AG04450 (cell line): Measurements from ENCODE around the gene ZNF503. TPM values are rescaled to one million over a fixed set of nuclear protein-coding genes. Genes with fewer than 3 reads are reported as not detected.

Experiments used
- CTCF ChIA-PET: fragments of 300-600, 350-600 bp; formaldehyde crosslinking; extraction: SDS; loops from one replicate; lab custom pipeline; 2022; ENCODE audit warnings: antibody characterized with exemption, inconsistent platforms; lab: Charles Lee
- POLR2A ChIA-PET: fragments of 350-600 bp; formaldehyde crosslinking; extraction: SDS; loops from one replicate; lab custom pipeline; 2021; ENCODE audit warnings: antibody characterized with exemption, inconsistent platforms; lab: Yijun Ruan, JAX
- DNase-seq: peaks from one replicate; pipeline ENCODE4 v3.0.0-alpha.2; 2011; ENCODE audit warnings: low read depth, low spot score
- H3K27ac ChIP-seq: one replicate; pipeline ENCODE4 v1.5.1; 2012; ENCODE audit warnings: low read depth, low read length, control low read depth
- H3K27me3 ChIP-seq: one replicate; pipeline ENCODE4 v1.6.0; 2012; ENCODE audit warnings: low read length; ENCODE audit not compliant: control insufficient read depth, insufficient read depth
- H3K4me3 ChIP-seq: 2 replicates; pipeline ENCODE4 v1.5.1; 2011; ENCODE audit warnings: mild to moderate bottlenecking, low read depth, low read length, control low read depth
- H3K9me3 ChIP-seq: 2 replicates; pipeline ENCODE4 v1.5.1; 2012; ENCODE audit warnings: low read length; ENCODE audit not compliant: control insufficient read depth, insufficient read depth
- polyA plus RNA-seq: library from polyadenylated mRNA; depleted of rRNA; stranded (reverse); fragments of >200 nt; gene quantifications from 2 replicates; pipeline ENCODE4 v1.2.3, GENCODE V29; 2011
- TF ChIP-seq, protein P1 (sequence below): IDR thresholded peaks from 2 replicates; pipeline ENCODE4 v1.5.1; 2011; ENCODE audit warnings: low read depth, low read length, control low read depth, inconsistent platforms

Gene ZNF503
- polyA plus RNA-seq, 1 experiment = 2.5 TPM

DNA sequence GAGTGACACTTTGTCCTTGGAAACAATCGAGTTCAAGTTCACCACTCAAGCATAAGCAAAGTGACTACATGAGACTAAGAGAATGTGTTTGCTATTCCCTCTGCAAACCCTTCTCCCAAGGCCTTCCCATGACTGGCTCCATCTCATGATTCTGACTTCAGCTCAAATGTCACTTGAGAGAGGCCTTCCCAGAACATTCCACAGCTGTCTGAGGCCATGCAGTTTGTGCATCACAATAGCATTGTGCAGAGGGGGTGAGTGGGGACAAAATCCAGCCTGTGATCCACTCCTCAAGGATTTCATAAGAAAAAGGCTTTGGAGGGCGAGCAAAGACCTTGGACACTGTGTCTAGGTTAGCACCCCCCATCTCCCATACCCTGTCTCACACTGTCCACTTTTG is 23.0 kb upstream of the ZNF503 start:
- Histone ChIP-seq H3K9me3 (no peaks in the 10 kb centered on the region), H3K27ac (no peak overlapping the region), H3K4me3 (no peak overlapping the region), H3K27me3 (peaks cover 8% of the 10 kb centered on the region)
- no peak for DNase-seq
- TF ChIP-seq, protein P1, sequence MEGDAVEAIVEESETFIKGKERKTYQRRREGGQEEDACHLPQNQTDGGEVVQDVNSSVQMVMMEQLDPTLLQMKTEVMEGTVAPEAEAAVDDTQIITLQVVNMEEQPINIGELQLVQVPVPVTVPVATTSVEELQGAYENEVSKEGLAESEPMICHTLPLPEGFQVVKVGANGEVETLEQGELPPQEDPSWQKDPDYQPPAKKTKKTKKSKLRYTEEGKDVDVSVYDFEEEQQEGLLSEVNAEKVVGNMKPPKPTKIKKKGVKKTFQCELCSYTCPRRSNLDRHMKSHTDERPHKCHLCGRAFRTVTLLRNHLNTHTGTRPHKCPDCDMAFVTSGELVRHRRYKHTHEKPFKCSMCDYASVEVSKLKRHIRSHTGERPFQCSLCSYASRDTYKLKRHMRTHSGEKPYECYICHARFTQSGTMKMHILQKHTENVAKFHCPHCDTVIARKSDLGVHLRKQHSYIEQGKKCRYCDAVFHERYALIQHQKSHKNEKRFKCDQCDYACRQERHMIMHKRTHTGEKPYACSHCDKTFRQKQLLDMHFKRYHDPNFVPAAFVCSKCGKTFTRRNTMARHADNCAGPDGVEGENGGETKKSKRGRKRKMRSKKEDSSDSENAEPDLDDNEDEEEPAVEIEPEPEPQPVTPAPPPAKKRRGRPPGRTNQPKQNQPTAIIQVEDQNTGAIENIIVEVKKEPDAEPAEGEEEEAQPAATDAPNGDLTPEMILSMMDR = no peak
- ChIA-PET CTCF (interaction anchor here (0.7 kb wide), 1 partner anchor 612 kb away, joined by 3 read pairs; no protein-coding TSS in a partner anchor), POLR2A (no interaction called here)

DNA sequence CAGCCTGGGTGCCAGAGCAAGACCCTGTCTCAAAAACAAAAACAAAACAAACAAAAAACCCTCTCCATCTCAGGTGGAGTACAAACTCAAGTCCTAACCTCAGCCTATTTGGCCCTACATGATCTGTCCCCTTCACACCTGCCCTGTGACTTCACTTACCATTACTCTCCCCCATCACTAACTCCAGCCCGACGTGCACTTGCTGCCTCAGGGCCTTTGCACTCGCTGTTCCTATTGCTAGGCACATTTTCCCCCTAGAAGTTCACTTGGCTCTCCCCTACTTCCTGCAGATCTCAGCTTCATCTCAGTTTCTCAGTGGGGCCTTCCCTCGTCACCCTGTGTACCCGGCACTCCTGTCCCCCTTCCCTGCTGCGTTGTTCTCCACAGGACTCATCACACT is 21.3 kb upstream of the ZNF503 start:
- DNase-seq = no peak
- CTCF ChIA-PET = no interaction called here
- peaks cover 6% of the 10 kb centered on the region for H3K27me3 ChIP-seq
- H3K4me3 ChIP-seq = no peak overlapping the region
- H3K9me3 ChIP-seq = no peaks in the 10 kb centered on the region
- TF ChIP-seq, protein P1 = no peak
- POLR2A ChIA-PET = no interaction called here
- no peak overlapping the region for H3K27ac ChIP-seq

DNA sequence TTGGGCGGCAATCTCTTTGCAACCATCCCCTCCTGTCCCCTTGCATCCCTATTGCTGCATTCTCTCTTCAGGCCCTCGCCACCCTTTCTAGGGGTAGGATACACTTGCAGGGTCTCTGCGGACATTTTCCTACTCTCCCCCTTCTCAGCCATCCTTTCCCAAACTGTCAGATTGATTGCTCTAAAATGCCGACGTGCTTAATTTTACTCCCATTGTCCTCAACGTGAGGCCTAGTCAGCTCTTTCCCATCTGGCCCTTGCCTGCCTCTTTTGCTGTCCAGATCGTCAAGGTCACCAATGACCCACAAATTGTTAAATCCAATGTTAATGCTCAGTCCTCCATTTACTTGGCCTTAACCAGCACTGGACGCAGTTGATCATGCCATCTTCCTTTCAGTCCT is 17.1 kb upstream of the ZNF503 start:
- no peak overlapping the region for H3K27ac ChIP-seq
- CTCF ChIA-PET = no interaction called here
- POLR2A ChIA-PET = no interaction called here

DNA sequence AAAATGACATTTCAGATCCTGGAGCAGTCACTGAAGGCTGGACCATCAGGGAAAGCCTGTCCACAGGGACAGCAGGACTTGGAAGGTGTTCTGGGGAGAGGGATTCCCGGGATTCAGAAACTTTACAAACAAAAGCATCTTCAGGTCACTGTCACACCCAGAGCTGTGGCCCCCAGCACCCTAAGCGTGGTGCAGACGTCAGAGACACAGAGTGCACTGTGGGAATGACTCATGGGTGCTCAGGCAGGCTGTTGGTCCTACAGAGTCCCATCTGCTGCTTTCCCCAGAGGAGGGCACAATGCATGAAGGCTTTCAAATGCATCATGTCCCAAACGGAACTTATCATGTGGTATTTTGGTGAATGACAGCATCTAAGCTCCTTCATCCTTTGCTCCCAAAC is 16.7 kb upstream of the ZNF503 start:
- POLR2A ChIA-PET = no interaction called here
- H3K9me3 ChIP-seq = no peaks in the 10 kb centered on the region

More for the DNA sequence above, 17.1 kb upstream of the ZNF503 start:
- no peaks in the 10 kb centered on the region for H3K9me3 ChIP-seq
- DNase-seq = no peak
- H3K27me3 ChIP-seq = peaks cover 24% of the 10 kb centered on the region
- TF ChIP-seq, protein P1 = no peak
- no peak overlapping the region for H3K4me3 ChIP-seq

DNA sequence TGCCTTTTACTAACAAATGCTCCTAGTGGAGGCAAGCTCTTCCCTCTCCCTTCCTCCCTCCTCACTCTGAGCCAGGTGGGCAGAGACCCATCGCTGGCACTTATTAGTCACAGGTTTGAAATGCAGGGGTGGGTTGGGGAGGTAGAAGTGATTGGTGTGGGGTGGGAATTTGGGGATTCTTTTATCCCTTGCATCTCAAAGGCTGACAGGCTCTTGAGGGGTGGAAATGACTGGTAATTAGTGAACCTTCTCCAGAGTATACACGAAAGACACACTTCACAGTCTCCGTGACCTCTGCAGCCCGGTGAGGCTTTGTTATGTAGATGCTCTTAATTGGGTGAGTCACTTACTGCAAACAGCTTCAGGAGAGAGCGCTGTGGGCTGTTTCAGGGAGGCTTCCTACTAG is 16.0 kb upstream of the ZNF503 start:
- POLR2A ChIA-PET = no interaction called here
- no peak overlapping the region for H3K4me3 ChIP-seq
- TF ChIP-seq, protein P1 = no peak
- H3K27me3 ChIP-seq = peaks cover 32% of the 10 kb centered on the region
- no peak overlapping the region for H3K27ac ChIP-seq
- DNase-seq = no peak
- H3K9me3 ChIP-seq = no peaks in the 10 kb centered on the region
- CTCF ChIA-PET = no interaction called here

More for the DNA sequence above, 16.7 kb upstream of the ZNF503 start:
- Histone ChIP-seq H3K4me3 (no peak overlapping the region), H3K27ac (no peak overlapping the region), H3K27me3 (peaks cover 27% of the 10 kb centered on the region)
- CTCF ChIA-PET = no interaction called here
- TF ChIP-seq, protein P1 = no peak
- no peak for DNase-seq
